22Rv1 (cell line): ENCODE results near the gene LRIG1.

Experiments
- ZFX ChIP-seq: fragments of 450-650 bp; IDR thresholded peaks from 2 replicates; pipeline ENCODE4 v1.6.1; 2017; ENCODE audit warnings: antibody characterized with exemption, borderline replicate concordance
- TF ChIP-seq, protein P1 (sequence below): fragments of 450-650 bp; IDR thresholded peaks from 2 replicates; pipeline ENCODE4 v1.5.1; 2017; ENCODE audit warnings: mild to moderate bottlenecking

DNA sequence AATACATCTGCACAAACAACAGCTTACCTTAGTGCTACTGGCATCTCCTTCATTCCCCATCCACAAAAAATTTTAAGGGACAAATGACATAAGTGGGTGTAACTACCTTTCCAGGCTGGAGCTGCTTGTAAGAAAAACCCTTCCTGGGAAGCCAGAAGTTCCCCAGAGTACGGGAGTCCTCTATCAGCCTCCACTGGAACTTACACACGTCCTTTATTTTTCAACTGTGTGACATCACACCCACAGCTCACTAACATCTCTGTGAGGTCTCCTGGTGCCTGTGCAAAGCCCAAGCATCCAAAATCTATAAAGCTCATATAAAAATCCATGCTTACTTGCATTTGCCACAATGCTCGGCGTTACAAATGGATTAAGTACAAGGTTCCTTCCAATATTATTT, 27.6 kb downstream of the LRIG1 start:
- TF ChIP-seq, protein P1, sequence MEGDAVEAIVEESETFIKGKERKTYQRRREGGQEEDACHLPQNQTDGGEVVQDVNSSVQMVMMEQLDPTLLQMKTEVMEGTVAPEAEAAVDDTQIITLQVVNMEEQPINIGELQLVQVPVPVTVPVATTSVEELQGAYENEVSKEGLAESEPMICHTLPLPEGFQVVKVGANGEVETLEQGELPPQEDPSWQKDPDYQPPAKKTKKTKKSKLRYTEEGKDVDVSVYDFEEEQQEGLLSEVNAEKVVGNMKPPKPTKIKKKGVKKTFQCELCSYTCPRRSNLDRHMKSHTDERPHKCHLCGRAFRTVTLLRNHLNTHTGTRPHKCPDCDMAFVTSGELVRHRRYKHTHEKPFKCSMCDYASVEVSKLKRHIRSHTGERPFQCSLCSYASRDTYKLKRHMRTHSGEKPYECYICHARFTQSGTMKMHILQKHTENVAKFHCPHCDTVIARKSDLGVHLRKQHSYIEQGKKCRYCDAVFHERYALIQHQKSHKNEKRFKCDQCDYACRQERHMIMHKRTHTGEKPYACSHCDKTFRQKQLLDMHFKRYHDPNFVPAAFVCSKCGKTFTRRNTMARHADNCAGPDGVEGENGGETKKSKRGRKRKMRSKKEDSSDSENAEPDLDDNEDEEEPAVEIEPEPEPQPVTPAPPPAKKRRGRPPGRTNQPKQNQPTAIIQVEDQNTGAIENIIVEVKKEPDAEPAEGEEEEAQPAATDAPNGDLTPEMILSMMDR, result no peak
- TF ChIP-seq ZFX, result no peak
